Psoas muscle (tissue), 8 donors: ENCODE results near the gene LRP2BP. TPM values are rescaled to one million over a fixed set of nuclear protein-coding genes. Genes with fewer than 3 reads are reported as not detected.

ENCODE experiments used
- ATAC-seq, 4 donors: fragments of 200-7000 bp; cut with Tn5 transposase; one replicate each; pipeline ENCODE4 v1.9.1; 2020; ENCODE audit warnings: moderate library complexity in 3 of 4, mild to moderate bottlenecking in 2 of 4
- DNase-seq, 2 donors: peaks; one replicate each; pipeline ENCODE4 v3.0.0-alpha.2; 2020
- H3K27ac ChIP-seq: fragments of 200-600 bp; one replicate; pipeline ENCODE4 v1.8.0; 2022
- H3K27me3 ChIP-seq, 3 donors: fragments of 200-600 bp in 1 of 3; one replicate each; pipeline versions ENCODE4 v1.6.1 to v1.8.0; 2013 to 2022; ENCODE audit warnings: low read length in 2 of 3, mild to moderate bottlenecking in 2 of 3, moderate library complexity in 1 of 3; ENCODE audit not compliant: insufficient read depth in 3 of 3
- H3K36me3 ChIP-seq, 2 donors: fragments of 200-600 bp in 1 of 2; one replicate each; pipeline versions ENCODE4 v1.6.1 to v1.8.0; 2013 to 2022; ENCODE audit warnings: low read depth in 1 of 2, mild to moderate bottlenecking in 1 of 2, moderate library complexity in 1 of 2; ENCODE audit not compliant: insufficient read depth in 1 of 2
- H3K4me1 ChIP-seq: fragments of 200-600 bp; one replicate; pipeline ENCODE4 v1.8.0; 2022
- H3K4me3 ChIP-seq: fragments of 200-600 bp; one replicate; pipeline ENCODE4 v1.8.0; 2022; ENCODE audit warnings: mild to moderate bottlenecking
- H3K9me3 ChIP-seq: fragments of 200-600 bp; one replicate; pipeline ENCODE4 v1.8.0; 2022
- CTCF ChIP-seq: fragments of 200-600 bp; IDR thresholded peaks from one replicate; pipeline ENCODE4 v1.8.0; 2022; ENCODE audit warnings: antibody characterized with exemption
- WGBS, 3 donors: extraction: QIAGEN DNeasy Blood & Tissue Kit; methylation state at CpG; one replicate each; pipeline versions ENCODE4 v1.1.6 to v1.1.7; 2013; 5-methylcytosine and 5-hydroxymethylcytosine counted together
- intact Hi-C, 2 donors: fragments of 100-400 bp; cut with DNase I; formaldehyde crosslinking; loops; one replicate each; pipeline versions ENCODE4 v1.11.0 to v1.14.2; 2022
- long read RNA-seq, 2 donors: library from polyadenylated mRNA; unstranded; transcript quantifications; one replicate each; pipeline ENCODE4 v2.0.0, GENCODE V29; 2021
- polyA plus RNA-seq, 3 donors: library from polyadenylated mRNA; stranded (reverse); fragments of 200-250 nt; gene quantifications; one replicate each; pipeline ENCODE4 v1.2.3, GENCODE V29; 2013
- total RNA-seq, 4 donors: library from RNA; stranded (reverse); fragmentation: NEBNext Ultra II Directional in 2 of 4; extraction: Animal tissue kit (Norgen Biotek cat#: 25700) in 2 of 4; gene quantifications; one replicate each; pipeline versions ENCODE4 v1.2.1 to v1.2.4, GENCODE V29; 2021 to 2023
- donor health status: healthy with polysubstance abuse.
- donor health status: DM: no; HTN: no; CAD: no; lungs with moderate emphysema.
- donor health status: Bipolar disorder and iron deficiency.
- donor health status: healthy.
- donor health status: DM: yes; HTN: yes; CAD: no.
- donor health status: DM: no; HTN: no; CAD: no.
- donor health status: DM: no; HTN: no; CAD: no.
- donor health status: DM: yes; HTN: yes; CAD: no.

LRP2BP gene
- total RNA-seq (1 to 10 TPM in 2 of 4 donors, under 1 TPM in 2; 0.80 to 3.0 (median 1.1) TPM), polyA plus RNA-seq (1 to 10 TPM in 1 of 3 donors, under 1 TPM in 2; 0.48 to 1.1 (median 0.59) TPM)
- long read RNA-seq, donor 1, partial matches to known transcripts, result 0 of 1 reads
- long read RNA-seq, donor 1, other reads (novel, unspliced or antisense), result 1 of 1 reads
- long read RNA-seq, donor 2, partial matches to known transcripts, result 0 of 7 reads
- long read RNA-seq, donor 2, other reads (novel, unspliced or antisense), result 7 of 7 reads

- H3K9me3 ChIP-seq, result no peaks in the 10 kb centered on the region
- DNase-seq (no peak), ATAC-seq (no peak)
- no peaks in the 10 kb centered on the region for H3K27me3 ChIP-seq
- H3K4me3 ChIP-seq, result peak within 1 kb of the TSS; percentile 84
- peaks cover 0 to 23% of the 10 kb centered on the region in 2 donors for H3K36me3 ChIP-seq
- intact Hi-C loops, result loop anchor here (5.0 to 10.0 kb wide), 5 partner anchors 191 to 741 kb away; partner anchors contain the start of genes CFAP97 (in 1 of the 2), SLC25A4 (in 1 of the 2) and SNX25 (in 1 of the 2)
- H3K4me1 ChIP-seq, result peaks cover 15% of the 10 kb centered on the region
- TF ChIP-seq CTCF, result no peak
- H3K27ac ChIP-seq, result peak within 1 kb of the TSS; percentile 100
- WGBS, 3 donors, result 4 to 8% (median 5%) methylated on average over 12 of the region's 12 CpGs
Measured at GRCh38 chr4:185395238-185395955, at the start of gene LRP2BP. Gene LRP2BP, minus strand, starts transcription at chr4:185395924. Its CDS starts 17,738 bp downstream, at chr4:185378186.

- no peak overlapping the region for H3K4me3 ChIP-seq
- H3K27ac ChIP-seq, result no peak overlapping the region
- intact Hi-C loops, result no loop called here
- H3K27me3 ChIP-seq, result no peaks in the 10 kb centered on the region
- DNase-seq (no peak), ATAC-seq (no peak)
- no peak for TF ChIP-seq CTCF
- no peaks in the 10 kb centered on the region for H3K9me3 ChIP-seq
- WGBS, 3 donors, result 92 to 98% (median 95%) methylated on average over 2 of the region's 2 CpGs
- no peaks in the 10 kb centered on the region for H3K36me3 ChIP-seq
- no peaks in the 10 kb centered on the region for H3K4me1 ChIP-seq
Measured at GRCh38 chr4:185445209-185445608, 49.5 kb upstream of the LRP2BP start.

GRCh38 chr4:185441479-185441878 lies 45.8 kb upstream of the LRP2BP start:
- no peak for ATAC-seq
- intact Hi-C loops, result no loop called here
- H3K9me3 ChIP-seq, result no peaks in the 10 kb centered on the region
- H3K27me3 ChIP-seq, result no peaks in the 10 kb centered on the region
- no peak for TF ChIP-seq CTCF
- H3K4me1 ChIP-seq, result no peaks in the 10 kb centered on the region
- H3K4me3 ChIP-seq, result no peak overlapping the region
- 92 to 97% (median 97%) methylated on average over 2 of the region's 2 CpGs for WGBS, 3 donors
- no peak overlapping the region for H3K27ac ChIP-seq
- no peak for DNase-seq
- no peaks in the 10 kb centered on the region for H3K36me3 ChIP-seq

GRCh38 chr4:185437809-185438208 lies 42.1 kb upstream of the LRP2BP start:
- Histone ChIP-seq H3K4me1 (no peaks in the 10 kb centered on the region), H3K27ac (no peak overlapping the region), H3K27me3 (no peaks in the 10 kb centered on the region), H3K9me3 (no peaks in the 10 kb centered on the region), H3K4me3 (no peak overlapping the region), H3K36me3 (no peaks in the 10 kb centered on the region)
- DNase-seq (no peak), ATAC-seq (no peak)
- intact Hi-C loops, result no loop called here
- TF ChIP-seq CTCF, result no peak
